ENCODE results near the gene CDSN. TPM values are rescaled to one million over a fixed set of nuclear protein-coding genes. Genes with fewer than 3 reads are reported as not detected.

The CDSN gene
- total RNA-seq, 1 experiment from 2014 or later = 0.12 TPM

DNA sequence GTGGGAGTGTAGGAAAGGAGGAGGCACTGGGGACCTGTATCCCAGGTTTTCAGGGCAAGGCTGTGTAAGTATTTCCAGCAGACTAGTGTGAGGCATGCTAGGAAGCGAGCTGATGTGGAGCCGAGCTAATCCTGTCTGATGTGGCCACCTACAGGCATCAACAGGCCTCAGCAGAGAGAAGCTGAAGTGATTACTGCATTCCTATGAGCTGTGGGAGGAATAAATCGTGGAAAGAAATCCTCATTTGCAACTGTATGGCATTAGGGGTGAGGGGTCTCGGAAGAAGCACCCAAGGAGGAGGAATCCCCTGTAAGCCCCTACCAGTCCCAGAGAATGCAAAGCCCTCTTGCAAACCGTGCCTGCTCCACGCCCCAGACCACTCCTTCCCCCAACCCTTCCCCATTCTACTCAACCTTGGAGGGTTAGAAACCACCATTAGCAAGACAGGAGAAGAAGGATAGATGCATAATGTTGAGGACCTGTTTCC lies 49.5 kb downstream of the CDSN start:
- peak; percentile 90 for ATAC-seq
- peak; percentile 56 for DNase-seq (ENCODE audit: low read depth, low spot score)
- TF ChIP-seq, protein P1, sequence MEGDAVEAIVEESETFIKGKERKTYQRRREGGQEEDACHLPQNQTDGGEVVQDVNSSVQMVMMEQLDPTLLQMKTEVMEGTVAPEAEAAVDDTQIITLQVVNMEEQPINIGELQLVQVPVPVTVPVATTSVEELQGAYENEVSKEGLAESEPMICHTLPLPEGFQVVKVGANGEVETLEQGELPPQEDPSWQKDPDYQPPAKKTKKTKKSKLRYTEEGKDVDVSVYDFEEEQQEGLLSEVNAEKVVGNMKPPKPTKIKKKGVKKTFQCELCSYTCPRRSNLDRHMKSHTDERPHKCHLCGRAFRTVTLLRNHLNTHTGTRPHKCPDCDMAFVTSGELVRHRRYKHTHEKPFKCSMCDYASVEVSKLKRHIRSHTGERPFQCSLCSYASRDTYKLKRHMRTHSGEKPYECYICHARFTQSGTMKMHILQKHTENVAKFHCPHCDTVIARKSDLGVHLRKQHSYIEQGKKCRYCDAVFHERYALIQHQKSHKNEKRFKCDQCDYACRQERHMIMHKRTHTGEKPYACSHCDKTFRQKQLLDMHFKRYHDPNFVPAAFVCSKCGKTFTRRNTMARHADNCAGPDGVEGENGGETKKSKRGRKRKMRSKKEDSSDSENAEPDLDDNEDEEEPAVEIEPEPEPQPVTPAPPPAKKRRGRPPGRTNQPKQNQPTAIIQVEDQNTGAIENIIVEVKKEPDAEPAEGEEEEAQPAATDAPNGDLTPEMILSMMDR (IDR thresholded peaks at IDR 0.05 in 2 of 3, conservative IDR thresholded peaks at IDR 0.05 in 1 of 3; ENCODE audit: borderline replicate concordance in 1 of 3, insufficient read depth in 1 of 3, low read depth in 2 of 3, low read length in 2 of 3) = peak; percentile 61 to 75 (median 61)
- TF ChIP-seq MAX (IDR thresholded peaks at IDR 0.05) (no peak), RAD21 (IDR thresholded peaks at IDR 0.05; ENCODE audit: low read depth) (peak; percentile 84)
- Histone ChIP-seq H3K27ac (ENCODE audit: low read depth, low read length) (no peak overlapping the region), H3K79me2 (ENCODE audit: insufficient read depth, low read length) (no peaks in the 10 kb centered on the region), H2AFZ (ENCODE audit: low read depth, low read length, poor library complexity, severe bottlenecking) (peak overlapping the region; percentile 20), H3K4me3 (replicated peaks in 1 of 2; ENCODE audit: low read depth in 1 of 2, low read length in 2 of 2) (no peak overlapping the region), H3K9ac (ENCODE audit: low read length) (no peak overlapping the region), H4K20me1 (ENCODE audit: insufficient read depth) (no peaks in the 10 kb centered on the region), H3K36me3 (ENCODE audit: control insufficient read depth in 1 of 2, insufficient read depth in 2 of 2, low read length in 2 of 2) (no peaks in the 10 kb centered on the region), H3K27me3 (ENCODE audit: insufficient read depth, low read length) (no peaks in the 10 kb centered on the region), H3K4me1 (ENCODE audit: control insufficient read depth in 1 of 2, insufficient read depth in 2 of 2, low read length in 2 of 2) (peaks cover 4 to 14% of the 10 kb centered on the region in 2 experiments; a peak in 3 of 4 replicates), H3K9me2 (ENCODE audit: insufficient read depth) (no peaks in the 10 kb centered on the region), H3K9me3 (ENCODE audit: control insufficient read depth in 1 of 2, insufficient read depth in 1 of 2, low read depth in 1 of 2, low read length in 2 of 2) (no peaks in the 10 kb centered on the region), H3K4me2 (ENCODE audit: low read length) (peak overlapping the region; percentile 20; the same call in 1 of the 2 replicates)
- CTCF ChIA-PET = interaction anchor here (0.6 to 3.3 kb wide), 25 partner anchors 8 to 589 kb away, joined by 3 to 44 read pairs (median 5); partner anchors contain the start of genes GTF2H4, PSORS1C1 and VARS2
- RAD21 ChIA-PET (ENCODE audit: low non-redundant PET in 1 of 2, low total read pairs in 2 of 2, uncharacterized antibody in 2 of 2, unreplicated experiment in 2 of 2) = interaction anchor here (0.6 to 2.0 kb wide), 10 partner anchors 9 to 340 kb away, joined by 3 to 5 read pairs (median 4); partner anchors contain the start of gene VARS2 (in 1 of the 2)
- BruUV-seq (replicated peaks) = no TSS peak
- POLR2A ChIA-PET = interaction anchor here (0.7 to 1.6 kb wide), 8 partner anchors 9 to 242 kb away, joined by 3 to 8 read pairs (median 4); partner anchors contain the start of genes GTF2H4, PSORS1C1 and VARS2
- intact Hi-C loops (cut with micrococcal nuclease) = loop anchor here (1.0 kb wide), 1 partner anchor 155 kb away; no protein-coding TSS in a partner anchor

DNA sequence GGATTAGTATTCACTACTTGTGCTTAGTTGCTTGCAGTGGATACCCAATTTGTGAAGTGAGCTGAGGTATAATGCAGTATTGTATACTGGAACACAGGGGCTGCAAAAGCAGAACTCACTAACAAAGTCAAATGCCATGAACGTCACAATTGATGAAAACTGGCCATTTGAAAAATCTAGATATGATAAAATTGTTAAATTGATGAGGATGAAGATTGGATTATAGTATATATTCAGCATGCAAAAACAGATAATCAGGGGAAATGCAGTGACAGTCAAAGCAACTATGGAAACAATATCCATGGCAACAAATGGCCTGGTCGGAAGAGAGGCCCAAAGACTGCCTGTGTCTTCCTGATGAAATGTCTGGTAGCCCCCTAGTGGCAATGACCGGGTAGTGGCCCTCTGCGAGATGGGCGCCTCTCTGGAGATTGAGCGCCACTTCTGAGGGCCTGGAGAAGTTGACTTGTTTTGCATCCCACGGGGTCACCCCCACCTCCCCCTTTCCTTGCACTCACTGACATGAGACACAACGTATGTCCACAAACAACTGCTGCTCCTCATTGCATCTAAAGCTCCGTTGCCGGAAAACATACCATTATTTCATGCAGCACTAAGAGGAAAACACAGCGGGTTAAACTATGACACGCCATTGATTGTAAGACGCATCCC lies 51.4 kb downstream of the CDSN start:
- Histone ChIP-seq H3K9me2 (ENCODE audit: insufficient read depth) (no peaks in the 10 kb centered on the region), H4K20me1 (ENCODE audit: insufficient read depth) (no peaks in the 10 kb centered on the region), H3K27ac (ENCODE audit: low read depth, low read length) (no peak overlapping the region), H3K79me2 (ENCODE audit: insufficient read depth, low read length) (no peaks in the 10 kb centered on the region), H3K4me3 (replicated peaks in 1 of 2; ENCODE audit: low read depth in 1 of 2, low read length in 2 of 2) (no peak overlapping the region), H3K9me3 (ENCODE audit: control insufficient read depth in 1 of 2, insufficient read depth in 1 of 2, low read depth in 1 of 2, low read length in 2 of 2) (no peaks in the 10 kb centered on the region), H3K9ac (ENCODE audit: low read length) (no peak overlapping the region), H3K36me3 (ENCODE audit: control insufficient read depth in 1 of 2, insufficient read depth in 2 of 2, low read length in 2 of 2) (no peaks in the 10 kb centered on the region), H2AFZ (ENCODE audit: low read depth, low read length, poor library complexity, severe bottlenecking) (peak overlapping the region; percentile 89), H3K4me2 (ENCODE audit: low read length) (0 out of 2 replicates have a peak overlapping the region, but pooled peaks have one; percentile 17), H3K4me1 (ENCODE audit: control insufficient read depth in 1 of 2, insufficient read depth in 2 of 2, low read length in 2 of 2) (peaks cover 4 to 14% of the 10 kb centered on the region in 2 experiments; a peak in 3 of 4 replicates), H3K27me3 (ENCODE audit: insufficient read depth, low read length) (no peaks in the 10 kb centered on the region)
- ChIA-PET RAD21 (ENCODE audit: low non-redundant PET in 1 of 2, low total read pairs in 2 of 2, uncharacterized antibody in 2 of 2, unreplicated experiment in 2 of 2) (no interaction called here), POLR2A (no interaction called here), CTCF (interaction anchor here (0.8 to 3.3 kb wide), 9 partner anchors 10 to 246 kb away, joined by 3 to 44 read pairs (median 13); partner anchors contain the start of gene VARS2)
- ATAC-seq = peak; percentile 94
- DNase-seq (ENCODE audit: low read depth, low spot score) = peak; percentile 81
- intact Hi-C loops (cut with micrococcal nuclease) = no loop called here
- no TSS peak for BruUV-seq (replicated peaks)
- TF ChIP-seq, protein P1 (IDR thresholded peaks at IDR 0.05 in 2 of 3, conservative IDR thresholded peaks at IDR 0.05 in 1 of 3; ENCODE audit: borderline replicate concordance in 1 of 3, insufficient read depth in 1 of 3, low read depth in 2 of 3, low read length in 2 of 3) = peak; percentile 88 to 92 (median 91)
- TF ChIP-seq SP1 (IDR thresholded peaks at IDR 0.05; ENCODE audit: low read depth) = no peak
- no peak for TF ChIP-seq REST (IDR thresholded peaks at IDR 0.05; ENCODE audit: low read depth)
- TF ChIP-seq POLR2AphosphoS5 (IDR thresholded peaks at IDR 0.05; ENCODE audit: low read depth, low read length) = no peak
- peak; percentile 82 for TF ChIP-seq RAD21 (IDR thresholded peaks at IDR 0.05; ENCODE audit: low read depth)
